Measurements from ENCODE around the gene FITM2. TPM values are rescaled to one million over a fixed set of nuclear protein-coding genes. Genes with fewer than 3 reads are reported as not detected.

FITM2 gene, protein sequence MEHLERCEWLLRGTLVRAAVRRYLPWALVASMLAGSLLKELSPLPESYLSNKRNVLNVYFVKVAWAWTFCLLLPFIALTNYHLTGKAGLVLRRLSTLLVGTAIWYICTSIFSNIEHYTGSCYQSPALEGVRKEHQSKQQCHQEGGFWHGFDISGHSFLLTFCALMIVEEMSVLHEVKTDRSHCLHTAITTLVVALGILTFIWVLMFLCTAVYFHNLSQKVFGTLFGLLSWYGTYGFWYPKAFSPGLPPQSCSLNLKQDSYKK
- total RNA-seq = 7.1 and 7.6 TPM in 2 replicates

GRCh38 chr20:44310664-44311639, at the start of gene FITM2:
TSS of gene FITM2 (minus strand) at chr20:44311202. CDS start at chr20:44311148, 54 bp downstream.

DNA sequence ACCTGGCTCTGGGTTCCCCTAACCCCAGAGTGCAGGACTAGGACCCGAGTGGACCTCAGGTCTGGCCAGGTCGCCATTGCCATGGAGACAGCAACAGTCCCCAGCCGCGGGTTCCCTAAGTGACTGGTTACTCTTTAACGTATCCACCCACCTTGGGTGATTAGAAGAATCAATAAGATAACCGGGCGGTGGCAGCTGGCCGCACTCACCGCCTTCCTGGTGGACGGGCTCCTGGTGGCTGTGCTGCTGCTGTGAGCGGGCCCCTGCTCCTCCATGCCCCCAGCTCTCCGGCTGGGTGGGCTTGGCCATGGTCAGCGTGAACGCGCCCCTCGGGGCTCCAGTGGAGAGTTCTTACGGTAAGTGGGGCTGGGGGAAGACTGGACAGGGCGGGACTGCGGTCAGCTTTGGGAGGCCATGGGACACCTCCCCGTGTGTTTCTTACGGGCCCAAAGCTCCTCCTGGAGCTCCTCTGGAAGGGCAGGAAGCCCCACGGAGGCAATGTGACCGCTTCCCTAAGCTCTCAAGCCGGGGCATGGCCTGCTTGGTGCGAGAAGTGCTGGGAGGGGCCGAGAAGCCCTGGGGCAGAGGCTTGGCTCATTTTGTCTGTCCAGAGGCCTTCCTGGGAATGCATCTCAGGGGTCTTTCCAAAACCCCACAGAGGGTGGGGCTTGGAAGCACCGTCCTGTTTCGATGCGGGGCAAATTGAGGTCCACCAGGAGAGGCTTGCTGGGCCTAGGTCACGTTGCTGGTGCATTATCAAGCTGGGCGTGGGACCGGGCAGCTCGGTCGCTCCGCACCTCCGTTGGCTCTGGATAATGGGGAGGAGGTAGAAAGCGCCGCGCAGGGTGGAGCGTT, 44.7 kb upstream of the FITM2 start, which contains the start of gene HNF4A:
Gene HNF4A, plus strand, starts transcription at position 202 of the 855 bp plus-strand sequence. Its CDS starts 106 bp downstream, at position 308.

DNA sequence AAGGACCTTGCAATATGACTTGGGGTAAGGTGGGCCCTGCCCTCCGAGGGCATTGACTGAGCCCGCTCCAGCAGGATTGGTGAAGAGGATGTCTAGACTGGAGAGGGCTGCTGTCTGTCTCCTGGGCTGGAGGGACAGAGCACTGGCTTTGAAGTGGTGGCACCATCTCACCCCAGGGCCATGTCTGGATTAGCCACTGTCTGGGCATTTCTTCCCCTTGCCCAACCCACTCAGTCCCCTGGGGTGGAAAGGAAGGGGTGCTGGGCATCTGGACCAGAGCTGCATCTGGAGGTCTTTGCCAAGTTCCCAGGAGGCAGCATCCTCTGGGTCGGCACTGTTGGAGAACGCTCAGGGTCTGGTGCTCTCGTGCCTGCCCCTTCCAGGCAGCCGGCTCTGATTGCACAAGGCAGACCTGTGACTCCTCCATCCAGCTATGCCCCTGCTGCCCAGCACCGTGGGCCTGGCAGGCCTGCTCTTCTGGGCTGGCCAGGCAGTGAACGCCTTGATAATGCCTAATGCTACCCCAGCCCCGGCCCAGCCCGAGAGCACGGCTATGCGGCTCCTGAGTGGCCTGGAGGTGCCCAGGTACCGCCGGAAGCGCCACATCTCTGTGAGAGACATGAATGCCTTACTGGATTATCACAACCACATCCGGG, 25.9 kb upstream of the FITM2 start, which contains the start of gene R3HDML:
Gene R3HDML, plus strand, starts transcription at position 319 of the 656 bp plus-strand sequence. Its CDS starts 115 bp downstream, at position 434.

Other genes with a start within 250 kb of the FITM2 start
- 0.25 TPM in 1 of 2 replicates, not detected in the other for gene JPH2, start 124.0 kb downstream of the FITM2 start, total RNA-seq
- 38.2 and 39.1 TPM in 2 replicates for gene OSER1, start 100.4 kb downstream of the FITM2 start, total RNA-seq
- gene GDAP1L1, start 63.9 kb downstream of the FITM2 start, total RNA-seq = 0.44 TPM in 1 of 2 replicates, not detected in the other
- gene R3HDML, start 25.8 kb upstream of the FITM2 start, total RNA-seq = not detected in 2 replicates
- gene HNF4A, start 44.5 kb upstream of the FITM2 start, total RNA-seq = not detected in 2 replicates
- 22.5 and 22.6 TPM in 2 replicates for gene TTPAL, start 164.7 kb upstream of the FITM2 start, total RNA-seq
- 74.1 and 74.2 TPM in 2 replicates for gene SERINC3, start 210.9 kb upstream of the FITM2 start, total RNA-seq